GM06990 (cell line): ENCODE results near the gene PRPSAP1.
A peak's percentile ranks its signal among the peaks of the same experiment; 100 is the strongest.

ENCODE experiments used
- DNase-seq: peaks from one replicate; pipeline ENCODE4 v3.0.0-alpha.2; 2011; ENCODE audit not compliant: insufficient read length; ENCODE audit errors: extremely low read depth
- H3K27me3 ChIP-seq: replicated peaks from 2 replicates; pipeline ENCODE4 v1.6.0; 2011; ENCODE audit warnings: low read length; ENCODE audit not compliant: control insufficient read depth, insufficient read depth
- H3K36me3 ChIP-seq: 2 replicates; pipeline ENCODE4 v1.5.1; 2011; ENCODE audit warnings: low read length; ENCODE audit not compliant: control insufficient read depth, insufficient read depth
- H3K4me3 ChIP-seq: replicated peaks from 2 replicates; pipeline ENCODE4 v1.5.1; 2011; ENCODE audit warnings: low read depth, mild to moderate bottlenecking, control low read depth, low read length
- TF ChIP-seq, protein P1 (sequence below): IDR thresholded peaks from 2 replicates; pipeline ENCODE4 v1.5.1; 2011; ENCODE audit warnings: low read length, control low read depth, mild to moderate bottlenecking, inconsistent platforms; ENCODE audit not compliant: insufficient read depth, poor library complexity, severe bottlenecking

Gene PRPSAP1

DNA sequence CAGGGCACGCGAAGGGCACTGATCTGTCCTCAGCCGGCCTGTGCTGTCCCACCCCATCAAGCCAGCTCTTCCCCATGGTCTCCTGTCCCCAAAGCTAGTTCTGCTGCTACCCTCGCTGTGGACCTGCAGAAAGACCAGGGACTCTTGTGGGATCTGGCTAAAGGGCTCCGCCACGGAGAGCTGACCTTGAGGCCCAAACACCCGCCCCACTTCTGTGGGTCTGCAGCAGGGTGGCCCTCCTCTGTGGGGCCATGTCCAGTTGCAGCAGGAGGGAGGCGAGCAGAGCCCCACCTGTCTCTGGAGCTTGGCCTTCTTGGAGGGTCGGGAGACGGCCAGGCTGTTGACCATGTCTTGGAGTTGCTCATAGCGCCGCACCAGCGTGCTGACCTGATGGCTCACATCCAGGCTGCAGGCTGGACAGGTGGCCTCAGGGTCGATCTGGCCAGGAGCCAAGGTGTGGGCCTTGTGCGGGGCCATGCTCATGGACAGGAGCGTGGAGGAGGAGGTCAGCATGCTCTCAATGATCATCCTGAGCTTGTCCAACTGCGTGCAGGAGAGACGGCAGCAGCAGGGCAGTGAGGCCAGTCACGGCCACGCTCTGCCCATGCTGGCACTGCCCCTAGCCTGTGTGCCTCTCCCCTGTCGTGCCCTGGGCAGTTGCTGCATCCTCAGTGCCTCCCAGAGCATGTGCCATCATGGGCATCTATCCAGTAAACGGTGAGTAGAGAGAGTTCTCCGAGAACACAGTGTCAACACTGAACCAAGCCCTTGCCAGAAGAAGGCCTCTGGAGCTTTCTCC is 71.9 kb downstream of the PRPSAP1 start:
- no peaks in the 10 kb centered on the region for H3K27me3 ChIP-seq

DNA sequence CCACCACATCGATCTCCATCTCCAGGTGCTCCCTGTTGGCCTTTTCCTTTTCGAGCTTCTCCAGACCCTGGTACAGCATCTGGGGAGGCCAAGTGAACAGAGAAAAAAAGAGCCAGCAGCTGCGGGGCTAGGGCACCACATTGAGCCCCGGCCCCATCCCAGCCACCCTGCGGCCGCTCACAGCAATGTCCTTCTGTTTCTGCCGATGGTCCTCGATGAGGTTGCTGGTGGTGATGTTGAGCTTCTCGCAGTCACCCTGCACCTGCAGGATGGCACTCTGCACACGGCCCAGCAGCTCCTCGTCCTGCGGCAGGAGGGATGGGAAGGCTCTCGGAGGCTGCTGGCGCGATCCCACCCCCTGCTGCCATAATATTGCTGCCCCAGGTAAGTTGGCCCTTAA is 73.1 kb downstream of the PRPSAP1 start:
- H3K27me3 ChIP-seq: no peaks in the 10 kb centered on the region
- no peaks in the 10 kb centered on the region for H3K36me3 ChIP-seq
- no peak for DNase-seq
- TF ChIP-seq, protein P1, sequence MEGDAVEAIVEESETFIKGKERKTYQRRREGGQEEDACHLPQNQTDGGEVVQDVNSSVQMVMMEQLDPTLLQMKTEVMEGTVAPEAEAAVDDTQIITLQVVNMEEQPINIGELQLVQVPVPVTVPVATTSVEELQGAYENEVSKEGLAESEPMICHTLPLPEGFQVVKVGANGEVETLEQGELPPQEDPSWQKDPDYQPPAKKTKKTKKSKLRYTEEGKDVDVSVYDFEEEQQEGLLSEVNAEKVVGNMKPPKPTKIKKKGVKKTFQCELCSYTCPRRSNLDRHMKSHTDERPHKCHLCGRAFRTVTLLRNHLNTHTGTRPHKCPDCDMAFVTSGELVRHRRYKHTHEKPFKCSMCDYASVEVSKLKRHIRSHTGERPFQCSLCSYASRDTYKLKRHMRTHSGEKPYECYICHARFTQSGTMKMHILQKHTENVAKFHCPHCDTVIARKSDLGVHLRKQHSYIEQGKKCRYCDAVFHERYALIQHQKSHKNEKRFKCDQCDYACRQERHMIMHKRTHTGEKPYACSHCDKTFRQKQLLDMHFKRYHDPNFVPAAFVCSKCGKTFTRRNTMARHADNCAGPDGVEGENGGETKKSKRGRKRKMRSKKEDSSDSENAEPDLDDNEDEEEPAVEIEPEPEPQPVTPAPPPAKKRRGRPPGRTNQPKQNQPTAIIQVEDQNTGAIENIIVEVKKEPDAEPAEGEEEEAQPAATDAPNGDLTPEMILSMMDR: no peak
- no peak overlapping the region for H3K4me3 ChIP-seq

More for the DNA sequence above, 71.9 kb downstream of the PRPSAP1 start:
- Histone ChIP-seq H3K4me3 (no peak overlapping the region), H3K36me3 (no peaks in the 10 kb centered on the region)
- DNase-seq: no peak
- TF ChIP-seq, protein P1: no peak

DNA sequence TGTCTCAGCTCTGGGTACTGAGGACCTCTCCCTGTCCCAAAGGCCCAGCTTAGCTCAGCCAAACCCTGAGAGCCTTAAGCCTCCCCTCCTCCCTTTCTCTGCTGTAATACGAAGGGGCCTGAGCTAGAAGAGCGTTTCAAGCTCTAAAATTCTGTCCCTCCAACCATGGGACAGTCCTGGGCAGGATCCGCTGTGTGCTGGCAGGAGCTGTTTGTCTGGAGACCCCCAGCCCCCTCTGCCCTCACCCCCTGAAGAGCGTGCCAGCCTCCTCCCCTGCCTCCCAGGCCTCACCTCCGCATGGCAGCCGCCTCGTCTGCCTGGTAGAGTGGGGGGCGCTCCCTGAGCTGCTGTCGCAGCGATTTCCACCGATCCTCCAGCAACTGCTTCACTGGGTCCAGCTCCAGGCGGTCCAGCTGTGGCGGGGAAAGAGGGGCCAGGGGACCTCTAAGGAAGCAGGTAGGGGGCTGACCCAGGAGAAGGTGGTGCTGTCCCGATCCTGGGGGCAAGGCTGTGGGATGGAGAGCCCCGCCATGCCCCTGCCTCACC is 73.9 kb downstream of the PRPSAP1 start:
- H3K36me3 ChIP-seq: no peaks in the 10 kb centered on the region
- H3K27me3 ChIP-seq: no peaks in the 10 kb centered on the region
- no peak for DNase-seq
- TF ChIP-seq, protein P1: no peak
- no peak overlapping the region for H3K4me3 ChIP-seq

DNA sequence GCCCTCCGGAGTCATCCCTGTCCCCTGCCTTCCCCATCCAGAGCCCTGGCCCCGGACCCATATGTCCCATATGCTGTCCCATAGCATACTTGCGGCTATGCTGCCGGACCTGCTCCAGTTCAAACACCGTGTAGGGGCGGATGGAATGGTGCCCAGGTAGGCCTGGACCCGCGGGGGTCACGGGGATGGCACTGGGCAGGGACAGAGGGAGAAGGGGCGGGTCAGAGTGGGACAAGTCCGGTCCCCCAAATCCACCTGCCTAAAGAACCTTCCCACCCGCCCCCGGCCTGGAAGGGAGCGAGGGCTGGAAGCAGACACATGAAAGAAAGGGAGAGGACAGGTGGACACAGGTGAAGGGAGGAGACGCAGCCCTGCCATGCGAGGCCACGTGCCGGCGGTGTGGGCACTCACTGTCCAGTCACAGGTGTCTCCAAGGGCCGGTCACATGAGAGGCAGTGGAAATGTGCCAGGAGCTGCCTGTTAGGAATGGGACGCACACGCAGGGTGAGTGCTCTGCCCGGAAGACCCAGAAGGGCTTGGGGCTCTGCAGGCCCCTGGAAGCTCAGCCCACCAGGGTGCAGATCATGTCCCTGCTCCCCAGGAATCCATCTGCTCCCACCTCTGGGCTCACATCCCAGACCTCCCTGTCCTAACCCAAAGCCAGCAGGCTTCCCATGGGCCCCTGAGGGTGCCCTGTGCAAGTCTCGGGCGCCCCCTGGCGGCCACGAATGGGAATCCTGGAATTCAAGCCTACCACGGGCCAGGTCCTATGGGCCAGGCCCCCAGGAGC is 74.6 kb downstream of the PRPSAP1 start:
- no peaks in the 10 kb centered on the region for H3K27me3 ChIP-seq
- peak; percentile 70 for DNase-seq
- TF ChIP-seq, protein P1: peak; percentile 96
- no peak overlapping the region for H3K4me3 ChIP-seq
- H3K36me3 ChIP-seq: no peaks in the 10 kb centered on the region

DNA sequence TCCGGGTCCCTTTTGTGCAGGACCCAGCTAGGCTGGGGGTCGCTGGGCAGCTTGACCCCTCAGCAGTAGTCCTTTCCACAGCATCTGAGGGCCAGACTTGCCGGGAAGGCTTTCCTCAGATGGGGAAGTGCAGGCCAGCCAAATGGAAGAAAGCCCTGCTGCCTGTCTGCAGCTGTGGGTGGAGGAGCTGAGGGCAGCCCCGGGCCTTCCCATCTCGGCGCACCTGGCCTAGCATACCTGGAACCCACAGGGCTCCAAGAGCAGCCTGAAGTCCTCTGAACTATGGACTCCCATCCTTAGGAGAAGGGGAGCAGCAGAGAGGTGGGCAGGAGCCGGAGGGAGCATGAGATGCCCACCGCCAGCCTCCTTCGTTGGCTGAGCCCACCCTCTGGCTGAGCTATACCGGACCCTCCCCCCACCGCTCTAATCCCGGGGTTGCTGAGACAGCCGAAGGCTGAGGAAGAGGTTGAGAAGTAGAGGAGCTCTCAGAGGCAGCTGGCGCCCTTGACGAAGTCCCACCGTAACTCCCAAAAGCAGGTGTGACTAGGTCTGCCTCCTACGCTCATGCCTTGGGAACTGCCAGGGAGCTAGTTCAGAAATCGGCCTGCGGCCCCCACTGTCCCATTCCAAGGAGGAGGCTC is 75.3 kb downstream of the PRPSAP1 start:
- Histone ChIP-seq H3K27me3 (no peaks in the 10 kb centered on the region), H3K4me3 (no peak overlapping the region), H3K36me3 (no peaks in the 10 kb centered on the region)
- DNase-seq: no peak
- TF ChIP-seq, protein P1: no peak
